H9 (cell line): ENCODE measurements around the gene ANKRD16. TPM values are rescaled to one million over a fixed set of nuclear protein-coding genes. Genes with fewer than 3 reads are reported as not detected.
A peak's percentile ranks its signal among the peaks of the same experiment; 100 is the strongest.

Source experiments
- DNase-seq: peaks from one replicate; pipeline ENCODE4 v3.0.0-alpha.2; 2017
- H2AFZ ChIP-seq: one replicate; pipeline ENCODE4 v1.6.1; 2013; ENCODE audit warnings: mild to moderate bottlenecking, low read length, control low read depth, moderate library complexity
- H2AK5ac ChIP-seq: 2 replicates; pipeline ENCODE4 v1.6.1; 2013; ENCODE audit warnings: low read length, control low read depth, mixed read lengths; ENCODE audit not compliant: insufficient read length
- H2BK120ac ChIP-seq: one replicate; pipeline ENCODE4 v1.6.1; 2013; ENCODE audit warnings: low read depth, mild to moderate bottlenecking, low read length, control low read depth, inconsistent platforms; ENCODE audit not compliant: poor library complexity, severe bottlenecking
- H2BK12ac ChIP-seq: 2 replicates; pipeline ENCODE4 v1.6.1; 2013; ENCODE audit warnings: low read length, control low read depth, mixed read lengths, low read depth; ENCODE audit not compliant: insufficient read length
- H2BK15ac ChIP-seq: 2 replicates; pipeline ENCODE4 v1.6.1; 2013; ENCODE audit warnings: low read depth, low read length, control low read depth
- H2BK20ac ChIP-seq: one replicate; pipeline ENCODE4 v1.6.1; 2013; ENCODE audit warnings: low read depth, mild to moderate bottlenecking, low read length, control low read depth, inconsistent platforms; ENCODE audit not compliant: poor library complexity, severe bottlenecking
- H2BK5ac ChIP-seq: 2 replicates; pipeline ENCODE4 v1.6.1; 2013; ENCODE audit warnings: low read length, control low read depth, mixed read lengths; ENCODE audit not compliant: insufficient read length
- H3K14ac ChIP-seq: 2 replicates; pipeline ENCODE4 v1.6.1; 2013; ENCODE audit warnings: low read length, control low read depth; ENCODE audit not compliant: insufficient read depth
- H3K18ac ChIP-seq: 2 replicates; pipeline ENCODE4 v1.6.1; 2013; ENCODE audit warnings: low read depth, mild to moderate bottlenecking, mixed read lengths, low read length, control low read depth; ENCODE audit not compliant: insufficient read length
- H3K23ac ChIP-seq: 2 replicates; pipeline ENCODE4 v1.6.1; 2013; ENCODE audit warnings: low read length, control low read depth, mixed read lengths, low read depth; ENCODE audit not compliant: insufficient read length
- H3K23me2 ChIP-seq: 2 replicates; pipeline ENCODE4 v1.6.1; 2013; ENCODE audit warnings: low read depth, mild to moderate bottlenecking, mixed read lengths, low read length, control low read depth; ENCODE audit not compliant: insufficient read length, poor library complexity, severe bottlenecking
- H3K27ac ChIP-seq: 2 replicates; pipeline ENCODE4 v1.5.1; 2013; ENCODE audit warnings: low read length, control low read depth, mixed read lengths, low read depth; ENCODE audit not compliant: insufficient read length
- H3K27me3 ChIP-seq: 2 replicates; pipeline ENCODE4 v1.6.1; 2013; ENCODE audit warnings: low read length, control low read depth, inconsistent platforms; ENCODE audit not compliant: insufficient read depth
- H3K4ac ChIP-seq: 2 replicates; pipeline ENCODE4 v1.6.1; 2013; ENCODE audit warnings: low read depth, mild to moderate bottlenecking, control low read depth, inconsistent platforms, low read length, moderate library complexity
- H3K4me1 ChIP-seq: 2 replicates; pipeline ENCODE4 v1.6.1; 2013; ENCODE audit warnings: low read length, control low read depth, inconsistent platforms; ENCODE audit not compliant: insufficient read depth
- H3K4me2 ChIP-seq: 2 replicates; pipeline ENCODE4 v1.6.1; 2013; ENCODE audit warnings: low read length, control low read depth, mixed read lengths; ENCODE audit not compliant: insufficient read length, insufficient read depth
- H3K56ac ChIP-seq: 2 replicates; pipeline ENCODE4 v1.6.1; 2013; ENCODE audit warnings: low read depth, mild to moderate bottlenecking, mixed read lengths, low read length, control low read depth; ENCODE audit not compliant: insufficient read length
- H3K79me1 ChIP-seq: 2 replicates; pipeline ENCODE4 v1.6.1; 2013; ENCODE audit warnings: low read depth, mild to moderate bottlenecking, moderate library complexity, low read length, control low read depth, inconsistent platforms; ENCODE audit not compliant: insufficient read depth, poor library complexity, severe bottlenecking
- H3K79me2 ChIP-seq: 2 replicates; pipeline ENCODE4 v1.6.1; 2013; ENCODE audit warnings: low read length, control low read depth, inconsistent platforms; ENCODE audit not compliant: insufficient read depth
- H3K9ac ChIP-seq: 2 replicates; pipeline ENCODE4 v1.6.1; 2013; ENCODE audit warnings: low read length, control low read depth, mixed read lengths; ENCODE audit not compliant: insufficient read length; ENCODE audit errors: extremely low read depth
- H3K9me3 ChIP-seq: one replicate; pipeline ENCODE4 v1.6.1; 2013; ENCODE audit warnings: low read depth, low read length, inconsistent platforms; ENCODE audit not compliant: control insufficient read depth
- H3T11ph ChIP-seq: one replicate; pipeline ENCODE4 v1.6.1; 2013; ENCODE audit warnings: mild to moderate bottlenecking, low read length, control low read depth, inconsistent platforms
- H4K20me1 ChIP-seq: one replicate; pipeline ENCODE4 v1.6.1; 2013; ENCODE audit not compliant: control insufficient read depth, insufficient read length, insufficient read depth
- H4K5ac ChIP-seq: 2 replicates; pipeline ENCODE4 v1.6.1; 2013; ENCODE audit warnings: low read depth, mild to moderate bottlenecking, mixed read lengths, low read length, control low read depth; ENCODE audit not compliant: insufficient read length
- H4K8ac ChIP-seq: replicated peaks from 2 replicates; pipeline ENCODE4 v1.6.1; 2013; ENCODE audit warnings: low read length, control low read depth, mixed read lengths, low read depth; ENCODE audit not compliant: insufficient read length
- H4K91ac ChIP-seq: 2 replicates; pipeline ENCODE4 v1.6.1; 2013; ENCODE audit warnings: low read depth, mild to moderate bottlenecking, moderate library complexity, mixed read lengths, low read length, control low read depth; ENCODE audit not compliant: insufficient read length
- H3K27ac Mint-ChIP-seq, 3 experiments: 2 replicates in 2 of 3; 3 replicates in 1 of 3; pipeline ENCODE4 v1.8.0; 2020 to 2021; ENCODE audit warnings: mixed read lengths in 3 of 3, mild to moderate bottlenecking in 1 of 3, moderate library complexity in 1 of 3
- H3K27me3 Mint-ChIP-seq: 2 replicates; pipeline ENCODE4 v1.8.0; 2021; ENCODE audit warnings: low read depth, mild to moderate bottlenecking, moderate library complexity, mixed read lengths
- H3K36me3 Mint-ChIP-seq, 3 experiments: 2 replicates in 2 of 3; 3 replicates in 1 of 3; pipeline ENCODE4 v1.8.0; 2020 to 2021; ENCODE audit warnings: low read depth in 3 of 3, mixed read lengths in 3 of 3; ENCODE audit not compliant: insufficient read depth in 1 of 3
- H3K4me1 Mint-ChIP-seq, 2 experiments: 2 replicates each; pipeline ENCODE4 v1.8.0; 2020; ENCODE audit warnings: mixed read lengths in 2 of 2
- H3K4me3 Mint-ChIP-seq, 2 experiments: 2 replicates in 1 of 2; 3 replicates in 1 of 2; pipeline ENCODE4 v1.8.0; 2020 to 2021; ENCODE audit warnings: mild to moderate bottlenecking in 2 of 2, mixed read lengths in 2 of 2, moderate library complexity in 1 of 2
- H3K9me3 Mint-ChIP-seq, 2 experiments: 2 replicates in 1 of 2; 3 replicates in 1 of 2; pipeline ENCODE4 v1.8.0; 2020; ENCODE audit warnings: mild to moderate bottlenecking in 2 of 2, mixed read lengths in 2 of 2, moderate library complexity in 1 of 2
- WGBS: extraction: QIAGEN DNeasy Blood & Tissue Kit; methylation state at CpG from one replicate; pipeline ENCODE4 v1.1.7; 2013; ENCODE audit warnings: missing lambda C conversion rate, low lambda C conversion rate, mixed read lengths; ENCODE audit not compliant: insufficient read length; ENCODE audit errors: extremely low coverage; 5-methylcytosine and 5-hydroxymethylcytosine counted together
- total RNA-seq: library from RNA; stranded (reverse); gene quantifications from 2 replicates; pipeline ENCODE4 v1.2.1, GENCODE V29; 2021
- TF ChIP-seq, protein P1 (sequence below): fragments of 200-600 bp; sonication (generic); conservative IDR thresholded peaks from 3 replicates; pipeline ENCODE4 v1.8.0; 2021; ENCODE audit warnings: antibody characterized with exemption, mild to moderate bottlenecking

The ANKRD16 gene
- total RNA-seq, 1 experiment from 2014 or later: 11.4 TPM

DNA sequence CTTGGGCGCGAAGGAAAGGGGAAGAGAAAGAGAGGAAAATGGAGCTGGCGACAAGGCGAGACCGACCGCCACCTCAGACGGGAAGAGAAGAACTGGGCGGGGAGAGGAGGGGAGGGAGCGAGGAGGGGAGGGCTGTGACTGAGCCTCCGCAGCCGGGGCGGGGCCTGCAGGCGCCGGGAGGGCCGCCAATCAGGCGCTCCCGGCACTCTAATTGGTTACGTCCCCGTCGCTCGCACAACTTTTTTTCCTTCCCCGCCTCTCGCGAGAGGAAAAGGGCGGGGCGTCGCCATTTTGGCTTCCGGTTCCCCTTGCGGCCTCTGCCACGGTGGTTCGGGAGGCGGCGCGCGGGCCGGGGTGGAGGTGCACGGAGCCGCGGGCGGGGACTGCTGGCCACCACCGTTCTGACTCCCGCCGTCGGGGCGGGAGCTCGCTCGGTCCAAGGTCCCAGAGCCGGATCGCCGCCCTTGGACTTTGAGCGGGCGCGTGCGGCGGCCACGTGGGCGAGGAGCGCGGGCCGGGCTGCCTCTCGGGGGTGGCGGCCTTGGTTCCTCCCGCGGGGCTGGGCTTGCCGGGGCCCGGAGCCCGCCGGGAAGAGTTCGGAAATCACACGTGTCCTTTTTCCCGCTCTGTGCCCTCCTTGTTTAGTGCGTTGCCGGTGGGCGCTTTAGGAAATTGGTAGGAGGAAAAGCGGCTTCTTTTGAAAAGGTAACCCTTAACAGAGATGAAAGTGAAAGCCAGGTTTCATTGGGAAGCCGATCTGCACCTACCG, 76.2 kb downstream of the ANKRD16 start, which contains the start of gene GDI2:
TSS of gene GDI2 (minus strand) at position 94 of the 769 bp plus-strand sequence. CDS start 176 bp downstream, outside the sequence.
- no peak within 1 kb of the TSS for H3K23ac ChIP-seq
- no peak within 1 kb of the TSS; the same call in 1 of the 2 replicates for H3K4ac ChIP-seq
- H3K56ac ChIP-seq: no peak within 1 kb of the TSS
- no peak within 1 kb of the TSS for H4K5ac ChIP-seq
- H2BK120ac ChIP-seq: no peak within 1 kb of the TSS
- no peak within 1 kb of the TSS for H2AFZ ChIP-seq
- peak; percentile 96 for DNase-seq
- TF ChIP-seq, protein P1, sequence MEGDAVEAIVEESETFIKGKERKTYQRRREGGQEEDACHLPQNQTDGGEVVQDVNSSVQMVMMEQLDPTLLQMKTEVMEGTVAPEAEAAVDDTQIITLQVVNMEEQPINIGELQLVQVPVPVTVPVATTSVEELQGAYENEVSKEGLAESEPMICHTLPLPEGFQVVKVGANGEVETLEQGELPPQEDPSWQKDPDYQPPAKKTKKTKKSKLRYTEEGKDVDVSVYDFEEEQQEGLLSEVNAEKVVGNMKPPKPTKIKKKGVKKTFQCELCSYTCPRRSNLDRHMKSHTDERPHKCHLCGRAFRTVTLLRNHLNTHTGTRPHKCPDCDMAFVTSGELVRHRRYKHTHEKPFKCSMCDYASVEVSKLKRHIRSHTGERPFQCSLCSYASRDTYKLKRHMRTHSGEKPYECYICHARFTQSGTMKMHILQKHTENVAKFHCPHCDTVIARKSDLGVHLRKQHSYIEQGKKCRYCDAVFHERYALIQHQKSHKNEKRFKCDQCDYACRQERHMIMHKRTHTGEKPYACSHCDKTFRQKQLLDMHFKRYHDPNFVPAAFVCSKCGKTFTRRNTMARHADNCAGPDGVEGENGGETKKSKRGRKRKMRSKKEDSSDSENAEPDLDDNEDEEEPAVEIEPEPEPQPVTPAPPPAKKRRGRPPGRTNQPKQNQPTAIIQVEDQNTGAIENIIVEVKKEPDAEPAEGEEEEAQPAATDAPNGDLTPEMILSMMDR: no peak
- H3K9me3 ChIP-seq: no peaks in the 10 kb centered on the region
- no peaks in the 10 kb centered on the region for H3K27me3 ChIP-seq
- no peaks in the 10 kb centered on the region; a peak in 2 of 5 replicates for H3K9me3 Mint-ChIP-seq
- H3T11ph ChIP-seq: no peak within 1 kb of the TSS
- H4K91ac ChIP-seq: no peak within 1 kb of the TSS
- no peaks in the 10 kb centered on the region for H3K4me1 ChIP-seq
- peaks cover 30 to 33% of the 10 kb centered on the region in 2 experiments for H3K4me1 Mint-ChIP-seq
- no peaks in the 10 kb centered on the region; the same call in 1 of the 2 replicates for H3K27me3 Mint-ChIP-seq
- H2BK20ac ChIP-seq: no peak within 1 kb of the TSS
- H4K20me1 ChIP-seq: no peaks in the 10 kb centered on the region
- H2BK5ac ChIP-seq: no peak within 1 kb of the TSS
- H3K79me2 ChIP-seq: peaks cover 35% of the 10 kb centered on the region; the same call in 1 of the 2 replicates
- H3K14ac ChIP-seq: peak within 1 kb of the TSS; percentile 97
- no peaks in the 10 kb centered on the region for H3K79me1 ChIP-seq
- peak within 1 kb of the TSS; percentile 95 to 96 (median 95) for H3K27ac Mint-ChIP-seq
- no peak within 1 kb of the TSS for H2AK5ac ChIP-seq
- H3K4me3 Mint-ChIP-seq: peak within 1 kb of the TSS; percentile 74 to 92
- H3K9ac ChIP-seq: peak within 1 kb of the TSS; percentile 96
- H3K18ac ChIP-seq: peak within 1 kb of the TSS; percentile 94
- H2BK15ac ChIP-seq: no peak within 1 kb of the TSS
- no peak within 1 kb of the TSS for H2BK12ac ChIP-seq
- peaks cover 10 to 16% (median 15%) of the 10 kb centered on the region in 3 experiments for H3K36me3 Mint-ChIP-seq
- peak within 1 kb of the TSS; percentile 79 for H3K4me2 ChIP-seq
- H3K23me2 ChIP-seq: peaks cover 4% of the 10 kb centered on the region
- H4K8ac ChIP-seq: no peak within 1 kb of the TSS
- no CpG with 5 or more reads among the region's 77 CpGs for WGBS
- H3K27ac ChIP-seq: peak within 1 kb of the TSS; percentile 73
